IPS-NIHi7 (cell line): ENCODE measurements around the gene ATP6V0C.
"Not testable (repeated sequence)": the region's sequence is repeated elsewhere in the genome, so short reads cannot be mapped to it uniquely, and the experiment has no call there.

Experiments used
- DNase-seq: peaks from one replicate; pipeline ENCODE4 v3.0.0; 2012; ENCODE audit warnings: mixed read lengths; ENCODE audit errors: extremely low spot score

ATP6V0C gene

GRCh38 chr16:2527784-2528100 is 14.0 kb downstream of the ATP6V0C start:
- no peak for DNase-seq

GRCh38 chr16:2528161-2529060 is 14.7 kb downstream of the ATP6V0C start:
- no peak for DNase-seq

GRCh38 chr16:2529061-2529931 is 15.5 kb downstream of the ATP6V0C start:
- DNase-seq: no peak

- no peak for DNase-seq
Observed at GRCh38 chr16:2529961-2530628, 16.3 kb downstream of the ATP6V0C start.

GRCh38 chr16:2530629-2531318 is 17.0 kb downstream of the ATP6V0C start:
- DNase-seq: no peak

GRCh38 chr16:2531371-2531695 is 17.6 kb downstream of the ATP6V0C start, which contains the start of gene CEMP1:
Gene CEMP1, minus strand, starts transcription at chr16:2531408. Its CDS starts 335 bp downstream, at chr16:2531073.
- peak; percentile 35 for DNase-seq

GRCh38 chr16:2531696-2532493 is 18.1 kb downstream of the ATP6V0C start:
- peak; percentile 98 for DNase-seq

- peak; percentile 55 for DNase-seq
Observed at GRCh38 chr16:2532494-2533141, 18.9 kb downstream of the ATP6V0C start.

GRCh38 chr16:2533142-2533755 is 19.5 kb downstream of the ATP6V0C start:
- DNase-seq: not testable (repeated sequence)

GRCh38 chr16:2533912-2534311 is 20.2 kb downstream of the ATP6V0C start:
- DNase-seq: no peak

GRCh38 chr16:2534335-2534734 is 20.6 kb downstream of the ATP6V0C start:
- DNase-seq: not testable (repeated sequence)

- no peak for DNase-seq
Observed at GRCh38 chr16:2535625-2536013, 21.9 kb downstream of the ATP6V0C start.

GRCh38 chr16:2537451-2538379 is 24.0 kb downstream of the ATP6V0C start, which contains the start of gene PDPK1:
Gene PDPK1, plus strand, starts transcription at chr16:2538021. Its CDS starts 92 bp downstream, at chr16:2538113.
- peak; percentile 94 for DNase-seq

- DNase-seq: not testable (repeated sequence)
Observed at GRCh38 chr16:2539192-2539844, 25.6 kb downstream of the ATP6V0C start.

GRCh38 chr16:2539845-2540458 is 26.2 kb downstream of the ATP6V0C start:
- DNase-seq: not testable (repeated sequence)

- DNase-seq: not testable (repeated sequence)
Observed at GRCh38 chr16:2540912-2541311, 27.2 kb downstream of the ATP6V0C start.

- not testable (repeated sequence) for DNase-seq
Observed at GRCh38 chr16:2541409-2541808, 27.7 kb downstream of the ATP6V0C start.
